ENCODE data around the gene LRIF1. TPM values are rescaled to one million over a fixed set of nuclear protein-coding genes. Genes with fewer than 3 reads are reported as not detected.
A peak's percentile ranks its signal among the peaks of the same experiment; 100 is the strongest.

The LRIF1 gene
- total RNA-seq, 1 experiment from 2014 or later: 8.5 TPM

DNA sequence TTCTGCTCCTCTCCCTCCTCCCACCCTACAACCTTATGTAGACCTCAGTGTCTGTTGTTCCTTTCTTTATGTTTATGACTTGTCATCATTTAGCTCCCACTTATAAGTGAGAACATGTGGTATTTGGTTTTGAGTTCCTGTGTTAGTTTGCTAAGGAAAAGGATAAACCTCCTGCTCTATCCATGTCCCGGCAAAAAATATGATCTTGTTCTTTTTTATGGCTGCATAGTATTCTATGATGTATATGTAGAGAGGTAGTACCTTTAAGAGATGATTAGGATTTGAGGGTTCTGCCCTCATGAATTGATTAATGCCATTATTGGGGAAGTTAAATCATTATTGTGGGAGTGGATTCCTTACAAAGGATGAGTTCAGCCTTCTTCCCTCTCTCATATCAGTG lies 41.8 kb downstream of the LRIF1 start:
- ChIA-PET CTCF (no interaction called here), POLR2A (no interaction called here)
- TF ChIP-seq, protein P1, sequence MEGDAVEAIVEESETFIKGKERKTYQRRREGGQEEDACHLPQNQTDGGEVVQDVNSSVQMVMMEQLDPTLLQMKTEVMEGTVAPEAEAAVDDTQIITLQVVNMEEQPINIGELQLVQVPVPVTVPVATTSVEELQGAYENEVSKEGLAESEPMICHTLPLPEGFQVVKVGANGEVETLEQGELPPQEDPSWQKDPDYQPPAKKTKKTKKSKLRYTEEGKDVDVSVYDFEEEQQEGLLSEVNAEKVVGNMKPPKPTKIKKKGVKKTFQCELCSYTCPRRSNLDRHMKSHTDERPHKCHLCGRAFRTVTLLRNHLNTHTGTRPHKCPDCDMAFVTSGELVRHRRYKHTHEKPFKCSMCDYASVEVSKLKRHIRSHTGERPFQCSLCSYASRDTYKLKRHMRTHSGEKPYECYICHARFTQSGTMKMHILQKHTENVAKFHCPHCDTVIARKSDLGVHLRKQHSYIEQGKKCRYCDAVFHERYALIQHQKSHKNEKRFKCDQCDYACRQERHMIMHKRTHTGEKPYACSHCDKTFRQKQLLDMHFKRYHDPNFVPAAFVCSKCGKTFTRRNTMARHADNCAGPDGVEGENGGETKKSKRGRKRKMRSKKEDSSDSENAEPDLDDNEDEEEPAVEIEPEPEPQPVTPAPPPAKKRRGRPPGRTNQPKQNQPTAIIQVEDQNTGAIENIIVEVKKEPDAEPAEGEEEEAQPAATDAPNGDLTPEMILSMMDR (IDR thresholded peaks at IDR 0.05; ENCODE audit: unreplicated experiment): no peak
- Mint-ChIP-seq H3K9me3 (ENCODE audit: unreplicated experiment) (no peaks in the 10 kb centered on the region), H3K4me1 (ENCODE audit: insufficient read depth, unreplicated experiment) (peaks cover 3% of the 10 kb centered on the region), H3K27ac (ENCODE audit: low read depth, unreplicated experiment) (no peak overlapping the region), H3K4me3 (ENCODE audit: unreplicated experiment) (no peak overlapping the region), H3K27me3 (ENCODE audit: insufficient read depth, unreplicated experiment) (no peaks in the 10 kb centered on the region), H3K36me3 (ENCODE audit: insufficient read depth, unreplicated experiment) (no peaks in the 10 kb centered on the region)
- no peak for DNase-seq (ENCODE audit: unreplicated experiment)
- no TSS peak for BruUV-seq (replicated peaks)
- intact Hi-C loops (cut with micrococcal nuclease): no loop called here

DNA sequence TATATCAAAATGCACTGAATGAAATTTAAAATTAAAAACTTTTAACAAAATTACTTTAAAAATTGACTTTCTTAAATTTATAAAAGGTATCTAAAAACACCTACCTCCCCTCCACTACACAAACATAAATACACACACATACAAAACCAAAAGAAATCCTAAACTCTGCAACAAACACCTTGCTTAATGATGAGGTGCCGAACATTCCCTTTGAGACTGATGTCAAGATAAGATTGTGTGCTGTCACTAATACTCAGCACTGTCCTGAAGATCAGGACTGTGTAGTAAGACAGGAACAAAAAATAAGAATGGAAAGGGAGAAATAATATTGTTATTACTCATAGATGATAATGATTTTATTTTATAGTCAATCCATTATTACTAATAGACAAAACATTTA lies 45.7 kb downstream of the LRIF1 start:
- TF ChIP-seq, protein P1 (IDR thresholded peaks at IDR 0.05; ENCODE audit: unreplicated experiment): no peak
- H3K4me1 Mint-ChIP-seq (ENCODE audit: insufficient read depth, unreplicated experiment): peaks cover 12% of the 10 kb centered on the region
- no TSS peak for BruUV-seq (replicated peaks)
- intact Hi-C loops (cut with micrococcal nuclease): no loop called here
- H3K4me3 Mint-ChIP-seq (ENCODE audit: unreplicated experiment): no peak overlapping the region
- H3K36me3 Mint-ChIP-seq (ENCODE audit: insufficient read depth, unreplicated experiment): no peaks in the 10 kb centered on the region
- POLR2A ChIA-PET: no interaction called here
- no peak overlapping the region for H3K27ac Mint-ChIP-seq (ENCODE audit: low read depth, unreplicated experiment)
- CTCF ChIA-PET: no interaction called here
- no peaks in the 10 kb centered on the region for H3K9me3 Mint-ChIP-seq (ENCODE audit: unreplicated experiment)
- DNase-seq (ENCODE audit: unreplicated experiment): no peak
- no peaks in the 10 kb centered on the region for H3K27me3 Mint-ChIP-seq (ENCODE audit: insufficient read depth, unreplicated experiment)

DNA sequence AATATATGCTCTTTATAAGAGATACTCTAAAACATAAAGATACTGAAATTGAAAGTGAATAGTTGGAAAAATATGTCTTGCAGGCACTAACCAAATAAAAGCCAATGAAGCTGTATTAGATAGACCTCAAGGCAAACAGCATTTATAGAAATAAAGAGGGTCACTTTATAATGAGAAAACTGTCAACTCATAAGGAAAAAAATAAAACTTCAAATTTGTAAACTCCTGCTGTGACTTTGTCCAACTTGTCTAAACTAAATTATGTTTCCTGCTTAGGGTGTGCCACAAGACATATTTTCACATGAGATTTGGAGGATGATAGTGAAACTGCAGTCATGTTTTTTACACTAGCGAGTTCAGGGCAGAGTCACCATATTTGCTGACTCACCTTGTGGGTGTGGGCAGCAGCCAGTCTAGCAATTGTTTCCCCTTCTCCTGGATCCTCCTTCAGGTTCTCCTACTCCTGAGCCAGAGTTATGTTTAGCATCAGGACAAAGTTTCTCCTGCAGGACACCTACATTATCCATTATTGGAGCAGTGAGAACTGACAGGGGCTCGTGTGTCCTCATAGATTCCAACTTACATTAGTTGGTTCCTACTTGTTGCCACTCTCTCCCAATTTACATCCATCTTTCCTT lies 46.9 kb downstream of the LRIF1 start:
- CTCF ChIA-PET: interaction anchor here (0.6 kb wide), 1 partner anchor 485 kb away, joined by 7 read pairs; no protein-coding TSS in a partner anchor
- TF ChIP-seq, protein P1 (IDR thresholded peaks at IDR 0.05; ENCODE audit: unreplicated experiment): no peak
- BruUV-seq (replicated peaks): no TSS peak
- Mint-ChIP-seq H3K9me3 (ENCODE audit: unreplicated experiment) (no peaks in the 10 kb centered on the region), H3K4me1 (ENCODE audit: insufficient read depth, unreplicated experiment) (peaks cover 12% of the 10 kb centered on the region), H3K27me3 (ENCODE audit: insufficient read depth, unreplicated experiment) (no peaks in the 10 kb centered on the region), H3K27ac (ENCODE audit: low read depth, unreplicated experiment) (peak overlapping the region; percentile 54), H3K4me3 (ENCODE audit: unreplicated experiment) (peak overlapping the region; percentile 62), H3K36me3 (ENCODE audit: insufficient read depth, unreplicated experiment) (no peaks in the 10 kb centered on the region)
- peak; percentile 51 for DNase-seq (ENCODE audit: unreplicated experiment)
- intact Hi-C loops (cut with micrococcal nuclease): no loop called here
- POLR2A ChIA-PET: no interaction called here

DNA sequence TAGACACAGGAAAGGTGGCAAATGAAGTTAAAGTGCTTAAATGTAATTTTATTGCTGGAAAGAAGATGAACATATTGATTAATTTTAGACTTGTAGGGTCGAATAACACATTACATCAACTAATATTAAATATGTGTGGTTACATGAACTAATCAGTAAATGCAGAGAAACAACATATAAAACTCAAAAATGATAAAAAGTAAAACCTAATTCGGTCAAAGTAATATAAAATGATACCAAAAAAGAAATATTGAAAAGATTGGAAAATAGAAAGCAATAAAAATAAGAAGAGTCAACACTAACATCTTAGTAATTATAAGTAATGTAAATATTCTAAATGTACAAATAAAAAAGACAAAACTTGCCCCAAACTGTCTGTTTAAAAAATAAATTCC lies 47.5 kb downstream of the LRIF1 start:
- Mint-ChIP-seq H3K27me3 (ENCODE audit: insufficient read depth, unreplicated experiment) (no peaks in the 10 kb centered on the region), H3K4me1 (ENCODE audit: insufficient read depth, unreplicated experiment) (peaks cover 12% of the 10 kb centered on the region), H3K4me3 (ENCODE audit: unreplicated experiment) (peak overlapping the region; percentile 62), H3K9me3 (ENCODE audit: unreplicated experiment) (no peaks in the 10 kb centered on the region), H3K27ac (ENCODE audit: low read depth, unreplicated experiment) (peak overlapping the region; percentile 54), H3K36me3 (ENCODE audit: insufficient read depth, unreplicated experiment) (no peaks in the 10 kb centered on the region)
- no peak for DNase-seq (ENCODE audit: unreplicated experiment)
- CTCF ChIA-PET: no interaction called here
- TF ChIP-seq, protein P1 (IDR thresholded peaks at IDR 0.05; ENCODE audit: unreplicated experiment): no peak
- POLR2A ChIA-PET: no interaction called here
- BruUV-seq (replicated peaks): no TSS peak
- intact Hi-C loops (cut with micrococcal nuclease): no loop called here
